ENCODE measurements around the gene DAG1.

DAG1 gene

DNA sequence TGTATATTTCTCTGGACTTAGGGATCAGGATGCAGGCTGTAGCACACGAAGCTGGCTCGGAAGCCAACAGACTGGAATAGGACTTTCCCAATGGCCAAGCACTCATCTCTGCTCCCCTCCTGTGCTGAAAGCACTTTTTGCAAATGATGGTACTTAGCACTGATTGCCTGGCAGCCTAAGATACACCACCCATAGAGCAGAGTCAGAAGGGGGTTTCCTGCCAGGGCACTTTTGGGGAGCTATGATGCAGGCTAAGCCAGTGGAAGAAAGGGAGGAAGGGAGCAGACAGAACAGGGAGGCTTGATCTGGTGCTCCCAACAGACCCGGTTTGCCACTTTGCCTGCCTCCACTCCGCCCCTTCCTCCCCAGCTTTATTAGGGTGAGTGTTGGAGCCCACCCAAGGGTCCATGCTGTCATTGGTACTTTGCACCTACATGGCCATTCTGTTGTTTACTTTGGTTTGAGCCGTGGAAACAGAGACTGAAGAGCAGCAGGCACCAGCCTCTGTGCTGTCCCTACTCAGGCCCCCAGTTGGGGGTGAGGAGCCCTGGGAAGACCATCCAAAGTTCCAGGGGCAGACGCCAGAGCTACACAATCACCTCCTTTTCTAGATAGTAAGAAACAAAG lies 100.1 kb downstream of the DAG1 start:
- H3K27ac ChIP-seq (ENCODE audit: low read depth, low read length), result no peak overlapping the region
- no peaks in the 10 kb centered on the region for H3K27me3 ChIP-seq (ENCODE audit: control insufficient read depth in 1 of 2, insufficient read depth in 2 of 2, low read length in 2 of 2)
- H3K36me3 ChIP-seq (ENCODE audit: control insufficient read depth in 1 of 2, insufficient read depth in 2 of 2, low read length in 2 of 2), result no peaks in the 10 kb centered on the region
- H3K4me1 ChIP-seq (ENCODE audit: control insufficient read depth in 1 of 2, insufficient read depth in 2 of 2, low read length in 2 of 2), result no peaks in the 10 kb centered on the region
- H3K9ac ChIP-seq (ENCODE audit: low read depth in 1 of 2, low read length in 2 of 2), result no peak overlapping the region
- H3K4me3 ChIP-seq (ENCODE audit: low read depth in 1 of 2, low read length in 2 of 2), result no peak overlapping the region
- H3K9me3 ChIP-seq (ENCODE audit: control insufficient read depth in 1 of 2, low read length in 2 of 2), result no peaks in the 10 kb centered on the region

GRCh38 chr3:49582177-49582576 lies 112.1 kb downstream of the DAG1 start:
- no peaks in the 10 kb centered on the region for H3K27me3 ChIP-seq (ENCODE audit: control insufficient read depth in 1 of 2, insufficient read depth in 2 of 2, low read length in 2 of 2)
- no peak overlapping the region for H3K27ac ChIP-seq (ENCODE audit: low read depth, low read length)
- H3K36me3 ChIP-seq (ENCODE audit: control insufficient read depth in 1 of 2, insufficient read depth in 2 of 2, low read length in 2 of 2), result no peaks in the 10 kb centered on the region
- H3K9me3 ChIP-seq (ENCODE audit: control insufficient read depth in 1 of 2, low read length in 2 of 2), result no peaks in the 10 kb centered on the region
- H3K9ac ChIP-seq (ENCODE audit: low read depth in 1 of 2, low read length in 2 of 2), result no peak overlapping the region
- H3K4me1 ChIP-seq (ENCODE audit: control insufficient read depth in 1 of 2, insufficient read depth in 2 of 2, low read length in 2 of 2), result no peaks in the 10 kb centered on the region
- H3K4me3 ChIP-seq (ENCODE audit: low read depth in 1 of 2, low read length in 2 of 2), result no peak overlapping the region

Data from duodenal mucosa (tissue), 2 donors.